ENCODE measurements around the gene BSPRY.

Gene BSPRY

GRCh38 chr9:113370806-113371325, 21.5 kb downstream of the BSPRY start:
- POLR2A ChIA-PET, result no interaction called here
- CTCF ChIA-PET, result interaction anchor here (0.8 to 1.9 kb wide), 5 partner anchors 20 to 59 kb away, joined by 3 to 6 read pairs (median 3); no protein-coding TSS in a partner anchor
- DNase-seq (ENCODE audit: extremely low spot score), result no peak
- TF ChIP-seq, protein P1, sequence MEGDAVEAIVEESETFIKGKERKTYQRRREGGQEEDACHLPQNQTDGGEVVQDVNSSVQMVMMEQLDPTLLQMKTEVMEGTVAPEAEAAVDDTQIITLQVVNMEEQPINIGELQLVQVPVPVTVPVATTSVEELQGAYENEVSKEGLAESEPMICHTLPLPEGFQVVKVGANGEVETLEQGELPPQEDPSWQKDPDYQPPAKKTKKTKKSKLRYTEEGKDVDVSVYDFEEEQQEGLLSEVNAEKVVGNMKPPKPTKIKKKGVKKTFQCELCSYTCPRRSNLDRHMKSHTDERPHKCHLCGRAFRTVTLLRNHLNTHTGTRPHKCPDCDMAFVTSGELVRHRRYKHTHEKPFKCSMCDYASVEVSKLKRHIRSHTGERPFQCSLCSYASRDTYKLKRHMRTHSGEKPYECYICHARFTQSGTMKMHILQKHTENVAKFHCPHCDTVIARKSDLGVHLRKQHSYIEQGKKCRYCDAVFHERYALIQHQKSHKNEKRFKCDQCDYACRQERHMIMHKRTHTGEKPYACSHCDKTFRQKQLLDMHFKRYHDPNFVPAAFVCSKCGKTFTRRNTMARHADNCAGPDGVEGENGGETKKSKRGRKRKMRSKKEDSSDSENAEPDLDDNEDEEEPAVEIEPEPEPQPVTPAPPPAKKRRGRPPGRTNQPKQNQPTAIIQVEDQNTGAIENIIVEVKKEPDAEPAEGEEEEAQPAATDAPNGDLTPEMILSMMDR (IDR thresholded peaks at IDR 0.05; ENCODE audit: control extremely low read depth, extremely low read depth, low read depth, missing control alignments), result no peak

DNA sequence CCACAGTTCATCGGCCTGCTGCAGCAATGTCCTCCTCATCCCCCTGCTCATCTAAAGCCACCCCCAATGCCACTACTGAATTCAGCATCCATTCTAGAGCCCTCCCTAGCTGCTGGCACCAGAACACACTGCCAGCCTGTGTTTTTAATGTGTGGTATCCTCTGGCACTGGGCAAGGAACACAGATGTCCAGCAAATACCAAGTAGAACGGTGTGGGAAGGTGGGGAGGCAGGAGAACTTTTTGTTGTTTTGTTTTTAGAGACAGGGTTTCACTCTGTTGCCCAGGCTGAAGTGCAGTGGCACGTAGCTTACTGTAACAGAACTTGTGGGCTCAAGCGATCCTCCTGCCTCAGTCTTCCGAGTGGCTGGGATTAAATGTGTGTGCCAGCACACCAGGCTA, 22.7 kb downstream of the BSPRY start:
- no peak for DNase-seq (ENCODE audit: extremely low spot score)
- TF ChIP-seq, protein P1 (IDR thresholded peaks at IDR 0.05; ENCODE audit: control extremely low read depth, extremely low read depth, low read depth, missing control alignments), result no peak
- ChIA-PET CTCF (interaction anchor here (0.8 to 2.5 kb wide), 4 partner anchors 11 to 34 kb away, joined by 3 to 7 read pairs (median 4); partner anchors contain the start of gene ALAD), POLR2A (no interaction called here)

DNA sequence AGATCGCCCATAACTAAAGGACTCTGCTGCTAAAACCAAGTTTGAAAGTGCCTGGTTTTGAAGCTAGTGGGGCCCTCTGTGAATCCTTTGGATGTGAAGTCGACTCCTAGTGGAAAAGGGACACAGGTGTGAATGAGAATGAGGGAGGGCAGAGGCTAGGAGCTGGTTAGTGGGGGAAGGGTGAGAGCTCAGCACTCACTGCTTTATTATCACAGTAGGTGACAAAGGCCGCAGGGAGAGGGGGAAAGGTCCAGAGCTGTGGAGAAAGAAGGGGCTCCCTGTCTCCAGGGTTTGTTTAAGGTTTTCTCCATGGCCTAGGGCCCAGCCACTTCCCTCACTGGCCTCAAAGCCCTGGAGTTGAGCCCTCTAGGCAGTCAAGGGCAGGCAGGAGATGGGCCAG, 23.9 kb downstream of the BSPRY start:
- no peak for DNase-seq (ENCODE audit: extremely low spot score)
- TF ChIP-seq, protein P1 (IDR thresholded peaks at IDR 0.05; ENCODE audit: control extremely low read depth, extremely low read depth, low read depth, missing control alignments), result no peak
- CTCF ChIA-PET, result interaction anchor here (1.0 to 2.5 kb wide), 5 partner anchors 10 to 33 kb away, joined by 3 to 7 read pairs (median 3); no protein-coding TSS in a partner anchor
- POLR2A ChIA-PET, result no interaction called here

DNA sequence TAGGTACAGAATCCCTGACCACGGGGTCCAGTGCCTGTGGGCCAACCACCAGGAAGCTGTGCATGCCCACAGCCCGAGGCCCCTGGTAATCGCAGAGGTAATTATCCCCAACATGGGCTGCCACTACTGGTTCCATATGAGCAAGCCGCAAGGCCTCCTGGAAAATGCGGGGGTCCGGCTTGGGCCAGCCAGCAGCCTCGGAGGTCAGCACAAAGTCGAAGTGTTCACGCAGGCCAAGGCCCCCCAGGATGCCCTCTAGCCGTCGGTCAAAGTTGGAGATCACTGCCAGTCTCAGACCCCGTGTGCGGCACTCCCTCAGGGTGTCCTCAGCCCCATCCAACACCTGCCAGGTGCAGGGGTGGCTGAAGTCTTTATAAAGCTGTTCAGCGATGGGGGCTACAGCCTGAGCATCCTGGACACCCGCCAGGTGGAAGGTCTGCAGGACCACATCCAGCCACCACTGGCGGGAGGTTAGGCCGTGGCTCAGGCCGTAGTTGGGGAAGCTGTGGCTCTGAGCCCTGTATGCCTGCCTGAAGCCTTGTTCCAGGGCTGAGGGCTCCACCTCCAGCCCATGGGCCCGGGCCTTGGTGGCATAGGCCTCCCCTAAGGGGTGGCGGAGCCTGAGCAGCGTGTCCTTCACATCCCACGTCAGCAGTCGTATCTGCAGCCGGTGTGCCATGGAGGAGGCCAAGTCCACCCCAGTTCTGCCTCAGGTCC, 24.5 kb downstream of the BSPRY start:
- DNase-seq (ENCODE audit: extremely low spot score), result no peak
- TF ChIP-seq, protein P1 (IDR thresholded peaks at IDR 0.05; ENCODE audit: control extremely low read depth, extremely low read depth, low read depth, missing control alignments), result no peak
- ChIA-PET CTCF (interaction anchor here (1.0 to 2.5 kb wide), 5 partner anchors 9 to 32 kb away, joined by 3 to 7 read pairs (median 3); no protein-coding TSS in a partner anchor), POLR2A (no interaction called here)

DNA sequence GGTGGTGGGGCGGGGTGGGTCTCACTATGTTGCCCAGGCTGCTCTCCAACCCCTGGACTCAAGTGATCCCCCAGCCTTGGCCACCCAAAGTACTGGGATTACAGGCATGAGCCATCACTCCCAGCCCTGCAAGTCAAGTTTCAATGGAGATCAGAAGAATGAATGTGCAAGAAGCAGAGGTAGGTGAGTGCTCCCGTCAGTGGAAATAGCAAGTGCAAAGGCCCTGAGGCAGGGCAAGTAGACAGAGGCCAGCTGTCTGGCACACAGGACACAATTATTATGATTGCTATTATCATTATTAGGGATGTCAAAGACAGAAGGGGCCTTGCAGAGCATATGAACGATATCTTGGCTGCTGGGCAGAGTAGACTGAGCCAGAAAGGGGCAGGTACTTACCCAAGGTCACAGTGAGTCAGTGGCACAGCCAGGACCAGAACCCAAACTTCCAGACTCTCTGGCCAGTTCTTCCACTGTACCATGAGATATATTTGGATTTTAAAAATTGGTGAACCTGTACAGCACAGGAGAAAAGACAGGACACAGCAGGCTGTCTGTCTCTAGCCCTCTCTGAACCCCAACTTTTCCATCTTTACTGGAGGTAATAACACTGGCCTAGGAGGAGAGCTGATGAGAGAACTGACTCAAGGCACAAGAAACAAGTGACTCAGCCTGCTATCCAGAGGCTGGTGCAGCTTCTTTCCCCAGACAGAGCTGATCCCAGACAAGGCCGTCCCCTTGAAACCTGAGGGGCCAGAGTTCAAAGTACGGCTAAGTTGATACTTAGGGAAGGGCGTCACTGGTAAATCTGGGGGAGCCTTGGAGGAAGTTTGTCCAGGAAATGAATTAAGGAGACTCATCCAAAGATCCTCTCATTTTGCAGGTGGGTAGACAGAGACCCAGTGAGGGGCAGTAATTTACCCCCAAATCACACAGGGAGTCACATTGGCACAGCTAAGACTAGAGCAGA, 26.0 kb downstream of the BSPRY start:
- CTCF ChIA-PET, result interaction anchor here (0.9 to 1.8 kb wide), 5 partner anchors 14 to 33 kb away, joined by 3 to 6 read pairs (median 3); partner anchors contain the start of genes ALAD and BSPRY
- no peak for DNase-seq (ENCODE audit: extremely low spot score)
- POLR2A ChIA-PET, result no interaction called here
- TF ChIP-seq, protein P1 (IDR thresholded peaks at IDR 0.05; ENCODE audit: control extremely low read depth, extremely low read depth, low read depth, missing control alignments), result no peak

Measured in GM10248 (cell line).